Activated CD8-positive, alpha-beta T cell treated with anti-CD3 and anti-CD28 coated beads, Interleukin-2, amount 10 ng/mL, durations not matched to agents 7 days and 5 days (primary cell): Measurements from ENCODE around the gene ITGB2. TPM values are rescaled to one million over a fixed set of nuclear protein-coding genes. Genes with fewer than 3 reads are reported as not detected.
"Not testable (repeated sequence)": the region's sequence is repeated elsewhere in the genome, so short reads cannot be mapped to it uniquely, and the experiment has no call there.

Experiments used
- ATAC-seq: fragments of 150-1000 bp; cut with Tn5 transposase; one replicate; pipeline ENCODE4 v1.10.0; 2021; ENCODE audit warnings: moderate library complexity
- CTCF ChIA-PET: fragments of 350-600 bp; sonication (Branson Sonifier 250); formaldehyde crosslinking; loops from one replicate; lab custom pipeline; 2021; ENCODE audit warnings: antibody characterized with exemption; lab: Charles Lee
- POLR2A ChIA-PET: fragments of 350-600 bp; sonication (Branson Sonifier 250); formaldehyde crosslinking; loops from one replicate; lab custom pipeline; 2021; ENCODE audit warnings: antibody characterized with exemption; lab: Charles Lee
- DNase-seq: peaks from one replicate; pipeline ENCODE4 v3.0.0-alpha.2; 2020
- H3K27ac Mint-ChIP-seq: one replicate; pipeline ENCODE4 v1.8.0; 2021; ENCODE audit warnings: mild to moderate bottlenecking, mixed read lengths
- H3K27me3 Mint-ChIP-seq: one replicate; pipeline ENCODE4 v1.8.0; 2021; ENCODE audit warnings: low read depth, mixed read lengths
- H3K36me3 Mint-ChIP-seq: one replicate; pipeline ENCODE4 v1.8.0; 2021; ENCODE audit warnings: low read depth, mixed read lengths
- H3K4me1 Mint-ChIP-seq: one replicate; pipeline ENCODE4 v1.8.0; 2021; ENCODE audit warnings: low read depth, mixed read lengths
- H3K4me3 Mint-ChIP-seq: one replicate; pipeline ENCODE4 v1.8.0; 2021; ENCODE audit warnings: mild to moderate bottlenecking, mixed read lengths
- H3K9me3 Mint-ChIP-seq: one replicate; pipeline ENCODE4 v1.8.0; 2022; ENCODE audit warnings: mixed read lengths; ENCODE audit not compliant: insufficient read depth
- total RNA-seq, 2 experiments: library from RNA; stranded (reverse); gene quantifications; one replicate each; pipeline ENCODE4 v1.2.3, GENCODE V29; 2021

The ITGB2 gene
- total RNA-seq, 2 experiments from 2014 or later: 503 to 530 TPM

GRCh38 chr21:44913425-44914175, 7.1 kb downstream of the ITGB2 start:
- CTCF ChIA-PET: interaction anchor here (0.8 to 8.1 kb wide), 8 partner anchors 14 to 120 kb away, joined by 3 to 74 read pairs (median 7); partner anchors contain the start of gene UBE2G2
- peaks cover 91% of the 10 kb centered on the region for H3K4me1 Mint-ChIP-seq
- H3K9me3 Mint-ChIP-seq: no peaks in the 10 kb centered on the region
- H3K27ac Mint-ChIP-seq: peak overlapping the region; percentile 87
- ATAC-seq (no peak), DNase-seq (peak; percentile 28)
- peak overlapping the region; percentile 66 for H3K4me3 Mint-ChIP-seq
- POLR2A ChIA-PET: interaction anchor here (0.8 to 4.8 kb wide), 5 partner anchors 13 to 40 kb away, joined by 3 to 57 read pairs (median 19); partner anchors contain the start of gene PTTG1IP
- peaks cover 65% of the 10 kb centered on the region for H3K36me3 Mint-ChIP-seq
- no peaks in the 10 kb centered on the region for H3K27me3 Mint-ChIP-seq

DNA sequence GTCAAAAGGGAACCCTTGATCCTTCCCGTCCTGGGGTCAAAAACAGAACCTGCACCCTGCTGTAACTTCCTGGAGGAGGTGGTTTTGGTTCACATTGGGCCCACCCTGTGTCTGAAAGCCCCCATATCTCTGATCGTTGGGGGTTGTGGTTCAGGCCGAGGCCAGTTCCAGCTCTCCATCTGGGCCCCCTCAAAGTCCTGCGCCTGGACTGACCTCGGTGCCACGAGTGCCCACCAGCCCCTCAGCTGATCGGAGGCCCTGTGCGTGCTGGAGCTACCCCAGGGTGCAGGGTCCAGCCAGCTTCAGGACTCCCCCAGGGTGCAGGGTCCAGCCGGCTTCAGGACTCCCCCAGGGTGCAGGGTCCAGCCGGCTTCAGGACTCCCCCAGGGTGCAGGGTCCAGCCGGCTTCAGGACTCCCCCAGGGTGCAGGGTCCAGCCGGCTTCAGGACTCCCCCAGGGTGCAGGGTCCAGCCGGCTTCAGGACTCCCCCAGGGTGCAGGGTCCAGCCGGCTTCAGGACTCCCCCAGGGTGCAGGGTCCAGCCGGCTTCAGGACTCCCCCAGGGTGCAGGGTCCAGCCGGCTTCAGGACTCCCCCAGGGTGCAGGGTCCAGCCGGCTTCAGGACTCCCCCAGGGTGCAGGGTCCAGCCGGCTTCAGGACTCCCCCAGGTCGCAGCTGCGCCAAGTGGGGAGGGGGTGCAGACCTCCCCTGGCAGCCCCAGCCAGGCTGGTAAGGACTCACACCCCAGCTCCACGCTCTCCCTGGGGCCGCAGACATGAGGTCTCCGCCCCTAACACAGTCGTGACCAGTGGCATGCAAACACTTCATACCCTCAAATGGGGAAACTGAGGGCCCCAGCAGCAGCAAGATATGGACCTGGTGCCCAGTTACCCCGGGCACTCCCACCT, 7.9 kb downstream of the ITGB2 start:
- not testable (repeated sequence) for H3K27me3 Mint-ChIP-seq, DNase-seq, ATAC-seq, H3K9me3 Mint-ChIP-seq
- ChIA-PET POLR2A (interaction anchor here (0.8 to 4.8 kb wide), 7 partner anchors 8 to 39 kb away, joined by 3 to 57 read pairs (median 9); partner anchors contain the start of genes ITGB2 and PTTG1IP), CTCF (interaction anchor here (1.0 to 8.1 kb wide), 6 partner anchors 14 to 112 kb away, joined by 3 to 74 read pairs (median 18); partner anchors contain the start of gene UBE2G2)
- Mint-ChIP-seq H3K27ac (peak overlapping the region; percentile 87), H3K4me1 (peaks cover 87% of the 10 kb centered on the region), H3K36me3 (peaks cover 59% of the 10 kb centered on the region), H3K4me3 (peak overlapping the region; percentile 73)

DNA sequence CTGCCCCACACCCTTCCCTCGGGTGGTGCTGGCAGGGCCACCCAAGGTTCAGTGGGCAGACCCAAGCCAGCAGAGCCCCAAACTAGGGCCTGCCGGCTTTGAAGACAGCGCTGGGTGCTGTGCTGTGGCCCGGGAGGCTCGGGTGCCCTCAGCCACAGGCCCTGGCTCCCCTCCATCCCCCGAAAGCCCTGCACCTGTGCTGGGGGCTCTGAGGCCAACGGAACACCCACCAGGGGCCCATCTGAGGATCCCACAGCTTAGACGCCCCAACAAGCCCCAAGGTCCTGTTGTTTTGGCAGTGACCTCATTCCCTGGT, 8.6 kb downstream of the ITGB2 start:
- peaks cover 53% of the 10 kb centered on the region for H3K36me3 Mint-ChIP-seq
- no peaks in the 10 kb centered on the region for H3K9me3 Mint-ChIP-seq
- no peaks in the 10 kb centered on the region for H3K27me3 Mint-ChIP-seq
- POLR2A ChIA-PET: interaction anchor here (0.9 to 4.8 kb wide), 6 partner anchors 9 to 111 kb away, joined by 3 to 57 read pairs (median 7); partner anchors contain the start of genes ITGB2 and UBE2G2
- H3K27ac Mint-ChIP-seq: peak overlapping the region; percentile 80
- DNase-seq: no peak
- CTCF ChIA-PET: interaction anchor here (1.0 to 8.1 kb wide), 8 partner anchors 15 to 112 kb away, joined by 3 to 74 read pairs (median 7); no protein-coding TSS in a partner anchor
- no peak for ATAC-seq
- H3K4me1 Mint-ChIP-seq: peaks cover 84% of the 10 kb centered on the region
- H3K4me3 Mint-ChIP-seq: peak overlapping the region; percentile 73

DNA sequence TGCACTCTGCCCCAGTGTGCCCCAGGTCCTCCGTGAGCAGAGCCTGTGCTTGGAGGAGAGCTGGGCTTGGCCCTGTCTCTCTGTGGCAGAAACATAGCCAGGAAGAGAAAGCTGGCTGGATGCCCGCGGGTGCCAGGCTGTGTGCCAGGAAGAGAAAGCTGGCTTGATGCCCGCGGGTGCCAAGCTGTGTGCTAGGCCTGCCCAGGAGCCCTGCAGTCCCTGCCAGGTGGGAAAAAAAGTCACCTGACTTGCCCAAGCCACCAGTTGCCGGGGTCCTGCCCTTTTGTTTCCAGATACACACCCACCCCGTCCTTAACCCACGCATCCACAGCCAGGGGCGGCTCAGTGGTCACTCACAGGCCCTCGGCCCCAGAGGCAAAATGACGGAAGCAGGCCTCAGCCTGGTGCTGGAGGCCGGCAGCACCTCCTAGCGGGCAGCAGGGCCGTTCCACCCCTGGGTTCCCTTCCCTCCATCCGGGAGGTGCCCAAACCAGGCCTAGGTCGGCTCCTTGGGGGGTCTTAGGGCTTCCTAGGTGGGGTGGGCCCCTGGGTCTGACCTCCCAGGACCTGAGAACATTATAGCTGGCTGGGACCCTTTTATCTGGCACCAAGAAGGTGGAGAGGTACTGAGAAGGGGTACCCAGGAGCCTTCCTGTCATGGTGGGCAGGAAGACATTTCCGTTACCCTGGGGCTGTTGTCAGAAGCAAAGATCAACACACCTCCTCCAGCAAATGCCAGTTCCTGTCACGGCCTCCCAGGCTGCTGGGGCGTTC, 9.1 kb downstream of the ITGB2 start:
- H3K27ac Mint-ChIP-seq: peak overlapping the region; percentile 80
- peaks cover 80% of the 10 kb centered on the region for H3K4me1 Mint-ChIP-seq
- POLR2A ChIA-PET: interaction anchor here (0.9 to 4.8 kb wide), 6 partner anchors 10 to 110 kb away, joined by 3 to 57 read pairs (median 7); partner anchors contain the start of genes ITGB2 and UBE2G2
- DNase-seq: peak; percentile 79
- no peaks in the 10 kb centered on the region for H3K27me3 Mint-ChIP-seq
- CTCF ChIA-PET: interaction anchor here (1.0 to 8.1 kb wide), 8 partner anchors 15 to 111 kb away, joined by 3 to 74 read pairs (median 7); no protein-coding TSS in a partner anchor
- ATAC-seq: peak; percentile 66
- no peaks in the 10 kb centered on the region for H3K9me3 Mint-ChIP-seq
- H3K36me3 Mint-ChIP-seq: peaks cover 49% of the 10 kb centered on the region
- peak overlapping the region; percentile 73 for H3K4me3 Mint-ChIP-seq

GRCh38 chr21:44911068-44911383, 9.7 kb downstream of the ITGB2 start:
- ATAC-seq (no peak), DNase-seq (no peak)
- Mint-ChIP-seq H3K4me1 (peaks cover 77% of the 10 kb centered on the region), H3K27ac (peak overlapping the region; percentile 80), H3K27me3 (no peaks in the 10 kb centered on the region), H3K4me3 (peak overlapping the region; percentile 73), H3K9me3 (no peaks in the 10 kb centered on the region), H3K36me3 (peaks cover 51% of the 10 kb centered on the region)
- ChIA-PET POLR2A (interaction anchor here (1.5 to 4.8 kb wide), 3 partner anchors 16 to 110 kb away, joined by 5 to 57 read pairs (median 9); partner anchors contain the start of gene UBE2G2), CTCF (interaction anchor here (1.0 to 8.1 kb wide), 7 partner anchors 15 to 111 kb away, joined by 3 to 74 read pairs (median 8); no protein-coding TSS in a partner anchor)

- Mint-ChIP-seq H3K27ac (peak overlapping the region; percentile 80), H3K4me1 (peaks cover 72% of the 10 kb centered on the region), H3K9me3 (no peaks in the 10 kb centered on the region), H3K27me3 (no peaks in the 10 kb centered on the region), H3K36me3 (peaks cover 51% of the 10 kb centered on the region), H3K4me3 (peak overlapping the region; percentile 73)
- ATAC-seq (no peak), DNase-seq (no peak)
- ChIA-PET CTCF (interaction anchor here (1.0 to 8.1 kb wide), 6 partner anchors 17 to 110 kb away, joined by 3 to 74 read pairs (median 14); no protein-coding TSS in a partner anchor), POLR2A (interaction anchor here (1.5 kb wide), 1 partner anchor 109 kb away, joined by 5 read pairs; the partner anchor contains the start of gene UBE2G2)
Measured at GRCh38 chr21:44910229-44911067, 10.3 kb downstream of the ITGB2 start.

- Mint-ChIP-seq H3K9me3 (no peaks in the 10 kb centered on the region), H3K36me3 (peaks cover 52% of the 10 kb centered on the region), H3K4me3 (no peak overlapping the region), H3K4me1 (peaks cover 64% of the 10 kb centered on the region), H3K27me3 (no peaks in the 10 kb centered on the region), H3K27ac (peak overlapping the region; percentile 43)
- CTCF ChIA-PET: interaction anchor here (3.3 kb wide), 1 partner anchor 16 kb away, joined by 19 read pairs; no protein-coding TSS in a partner anchor
- ATAC-seq (no peak), DNase-seq (no peak)
- POLR2A ChIA-PET: no interaction called here
Measured at GRCh38 chr21:44909719-44910118, 11.0 kb downstream of the ITGB2 start.

DNA sequence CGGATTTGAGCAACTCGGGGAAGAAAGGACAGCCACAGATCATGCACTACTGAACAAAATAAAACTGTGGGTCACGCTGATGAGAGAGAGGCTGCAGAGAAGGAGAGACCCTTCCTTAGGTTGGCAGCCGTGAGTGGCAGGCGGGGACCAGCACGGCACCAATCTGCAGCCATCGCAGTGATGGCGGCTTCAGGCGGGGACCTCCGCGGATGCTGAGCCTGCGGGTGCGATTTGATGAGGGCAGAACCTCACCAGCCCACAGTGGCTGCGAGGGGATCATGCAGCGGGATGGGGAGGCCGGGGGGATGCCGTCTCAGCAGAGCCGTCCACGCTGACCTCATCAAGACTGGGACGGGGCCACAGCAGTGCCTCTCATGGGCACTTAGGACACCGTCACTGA, 11.8 kb downstream of the ITGB2 start:
- POLR2A ChIA-PET: no interaction called here
- Mint-ChIP-seq H3K4me3 (no peak overlapping the region), H3K9me3 (no peaks in the 10 kb centered on the region), H3K36me3 (peaks cover 56% of the 10 kb centered on the region), H3K27me3 (no peaks in the 10 kb centered on the region), H3K27ac (peak overlapping the region; percentile 18), H3K4me1 (peaks cover 57% of the 10 kb centered on the region)
- no peak for DNase-seq
- no peak for ATAC-seq
- CTCF ChIA-PET: no interaction called here

DNA sequence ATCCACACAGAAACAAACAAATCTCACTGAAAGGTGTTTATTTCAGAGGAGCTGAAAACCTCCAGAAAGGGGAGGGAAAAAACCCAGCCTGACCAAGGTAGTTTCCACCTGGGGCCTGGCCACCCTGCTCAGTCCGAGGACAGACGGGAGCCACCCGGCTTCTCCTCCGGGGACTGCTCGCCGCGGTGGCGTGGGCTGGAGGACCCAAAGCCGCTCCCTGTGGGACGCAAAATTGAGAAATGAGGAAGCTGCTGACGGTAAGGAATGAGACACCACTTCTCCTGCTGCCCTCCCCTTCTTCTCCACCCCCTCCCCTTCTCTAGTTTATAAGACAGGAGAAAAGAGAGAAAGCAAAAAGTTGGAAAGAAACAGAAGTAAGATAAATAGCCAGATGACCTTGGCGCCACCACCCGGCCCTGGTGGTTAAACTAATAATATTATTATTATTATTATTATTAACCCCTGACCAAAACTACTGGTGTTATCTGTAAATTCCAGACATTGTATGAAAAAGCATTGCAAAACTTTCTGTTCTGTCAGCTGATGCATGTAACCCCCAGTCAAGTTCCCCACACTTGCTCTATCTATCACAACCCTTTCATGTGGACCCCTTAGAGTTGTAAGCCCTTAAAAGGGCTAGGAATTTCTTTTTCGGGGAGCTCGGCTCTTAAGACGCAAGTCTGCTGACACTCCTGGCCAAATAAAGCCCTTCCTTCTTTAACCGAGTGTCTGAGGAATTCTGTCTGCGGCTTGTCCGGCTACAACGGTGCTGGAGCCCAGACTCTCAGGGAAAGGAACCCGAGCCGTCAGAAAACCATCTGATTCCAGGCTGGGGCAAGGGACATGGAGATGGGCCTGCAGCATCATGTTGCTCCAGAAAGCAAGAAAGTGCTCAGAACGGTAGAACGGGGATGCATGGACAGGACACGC, 12.5 kb downstream of the ITGB2 start:
- no peaks in the 10 kb centered on the region for H3K9me3 Mint-ChIP-seq
- no peak for ATAC-seq
- peaks cover 52% of the 10 kb centered on the region for H3K4me1 Mint-ChIP-seq
- peaks cover 63% of the 10 kb centered on the region for H3K36me3 Mint-ChIP-seq
- no peak overlapping the region for H3K27ac Mint-ChIP-seq
- no peak overlapping the region for H3K4me3 Mint-ChIP-seq
- no peak for DNase-seq
- ChIA-PET CTCF (interaction anchor here (1.2 kb wide), 1 partner anchor 106 kb away, joined by 3 read pairs; the partner anchor contains the start of gene UBE2G2), POLR2A (interaction anchor here (1.0 to 1.1 kb wide), 2 partner anchors 12 to 33 kb away, joined by 3 read pairs; no protein-coding TSS in a partner anchor)
- H3K27me3 Mint-ChIP-seq: no peaks in the 10 kb centered on the region
